ENCODE results near the gene RPA1.

The RPA1 gene

DNA sequence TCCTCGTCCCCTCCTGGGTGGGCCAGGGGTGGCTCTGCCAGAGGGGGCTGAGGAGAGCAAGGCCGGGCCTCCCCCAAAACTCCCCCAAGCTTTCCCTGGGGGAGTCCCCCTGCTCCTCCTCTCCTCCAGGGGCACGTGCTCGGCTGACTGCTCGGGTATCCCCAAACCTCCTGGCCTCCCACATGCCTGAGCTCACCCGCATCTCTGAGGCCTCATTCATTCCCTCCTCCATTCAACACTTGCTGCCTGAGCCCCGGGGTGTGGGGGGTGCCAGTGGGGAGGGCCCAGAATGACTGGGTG is 112.2 kb downstream of the RPA1 start:
- TF ChIP-seq, protein P1, sequence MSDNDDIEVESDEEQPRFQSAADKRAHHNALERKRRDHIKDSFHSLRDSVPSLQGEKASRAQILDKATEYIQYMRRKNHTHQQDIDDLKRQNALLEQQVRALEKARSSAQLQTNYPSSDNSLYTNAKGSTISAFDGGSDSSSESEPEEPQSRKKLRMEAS (IDR thresholded peaks at IDR 0.05; ENCODE audit: low read depth, low read length): no peak
- TF ChIP-seq, protein P2, sequence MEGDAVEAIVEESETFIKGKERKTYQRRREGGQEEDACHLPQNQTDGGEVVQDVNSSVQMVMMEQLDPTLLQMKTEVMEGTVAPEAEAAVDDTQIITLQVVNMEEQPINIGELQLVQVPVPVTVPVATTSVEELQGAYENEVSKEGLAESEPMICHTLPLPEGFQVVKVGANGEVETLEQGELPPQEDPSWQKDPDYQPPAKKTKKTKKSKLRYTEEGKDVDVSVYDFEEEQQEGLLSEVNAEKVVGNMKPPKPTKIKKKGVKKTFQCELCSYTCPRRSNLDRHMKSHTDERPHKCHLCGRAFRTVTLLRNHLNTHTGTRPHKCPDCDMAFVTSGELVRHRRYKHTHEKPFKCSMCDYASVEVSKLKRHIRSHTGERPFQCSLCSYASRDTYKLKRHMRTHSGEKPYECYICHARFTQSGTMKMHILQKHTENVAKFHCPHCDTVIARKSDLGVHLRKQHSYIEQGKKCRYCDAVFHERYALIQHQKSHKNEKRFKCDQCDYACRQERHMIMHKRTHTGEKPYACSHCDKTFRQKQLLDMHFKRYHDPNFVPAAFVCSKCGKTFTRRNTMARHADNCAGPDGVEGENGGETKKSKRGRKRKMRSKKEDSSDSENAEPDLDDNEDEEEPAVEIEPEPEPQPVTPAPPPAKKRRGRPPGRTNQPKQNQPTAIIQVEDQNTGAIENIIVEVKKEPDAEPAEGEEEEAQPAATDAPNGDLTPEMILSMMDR (IDR thresholded peaks at IDR 0.05; ENCODE audit: low read depth, low read length): no peak
- TF ChIP-seq MYC (IDR thresholded peaks at IDR 0.05; ENCODE audit: low read depth, low read length) (no peak), POLR2A (IDR thresholded peaks at IDR 0.05; ENCODE audit: extremely low read depth, insufficient read length) (no peak)
- DNase-seq (ENCODE audit: low read depth): no peak

DNA sequence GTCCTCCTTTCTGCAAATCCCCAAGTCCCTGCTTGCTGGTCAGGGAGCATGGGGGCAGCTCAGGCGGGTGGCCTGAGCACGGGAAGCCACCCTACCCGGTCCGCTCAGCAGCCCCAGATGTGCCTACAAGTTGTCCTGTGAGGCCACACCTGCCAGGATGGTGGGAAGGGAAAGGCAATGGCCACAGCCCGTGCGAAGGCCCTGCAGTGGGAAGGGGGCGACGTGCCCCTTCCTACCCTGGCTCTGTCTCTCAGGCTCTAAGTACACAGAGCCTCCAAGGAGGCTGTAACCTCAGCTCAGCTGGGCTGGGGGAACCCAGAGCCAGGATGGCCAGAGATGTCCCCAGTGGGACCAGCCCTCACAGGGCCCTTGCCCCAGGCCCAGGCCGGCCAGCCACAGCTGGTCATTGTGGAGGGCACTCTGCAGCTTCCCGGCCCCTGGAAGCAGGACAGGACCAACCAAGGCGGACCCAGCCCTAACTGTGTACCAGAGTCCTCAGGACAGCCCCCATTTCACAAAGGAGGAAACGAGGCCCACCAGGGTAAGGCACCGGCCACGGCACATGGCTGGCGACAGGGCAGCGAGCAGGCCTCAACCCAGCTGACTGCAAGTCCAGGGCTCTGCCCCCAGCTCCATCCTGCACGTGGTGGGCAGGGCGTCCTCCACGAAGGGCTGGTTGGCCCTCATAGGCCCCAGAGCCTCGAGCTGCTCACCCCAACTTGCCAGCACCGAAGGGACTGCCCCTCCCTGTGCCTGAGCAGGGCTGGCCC is 113.0 kb downstream of the RPA1 start:
- TF ChIP-seq POLR2A (IDR thresholded peaks at IDR 0.05; ENCODE audit: extremely low read depth, insufficient read length) (no peak), MYC (IDR thresholded peaks at IDR 0.05; ENCODE audit: low read depth, low read length) (no peak)
- TF ChIP-seq, protein P1 (IDR thresholded peaks at IDR 0.05; ENCODE audit: low read depth, low read length): no peak
- TF ChIP-seq, protein P2 (IDR thresholded peaks at IDR 0.05; ENCODE audit: low read depth, low read length): no peak
- DNase-seq (ENCODE audit: low read depth): no peak
- no peak overlapping the region for H3K4me3 ChIP-seq (ENCODE audit: low read depth, low read length)

More for the DNA sequence above, 112.2 kb downstream of the RPA1 start:
- H3K4me3 ChIP-seq (ENCODE audit: low read depth, low read length): no peak overlapping the region

DNA sequence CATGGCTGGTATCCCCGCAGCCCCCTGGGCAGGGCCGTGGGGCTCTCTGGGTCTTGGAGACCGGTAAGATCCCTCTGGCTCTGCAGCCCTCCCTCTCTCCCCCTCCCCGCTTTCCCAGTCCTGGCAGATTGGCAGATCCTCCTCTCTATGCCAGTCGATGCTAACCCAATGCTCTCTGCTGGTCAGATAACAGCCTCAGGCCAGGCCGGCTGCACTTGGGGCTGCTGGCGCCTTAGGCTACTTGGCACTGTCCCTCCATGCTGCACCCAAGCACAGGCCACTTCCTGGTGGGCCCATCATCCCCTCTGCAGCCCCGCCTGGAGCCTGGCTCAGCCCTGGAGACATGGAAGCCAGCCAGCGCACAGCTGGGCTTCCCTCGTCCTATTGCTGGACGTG is 113.6 kb downstream of the RPA1 start:
- TF ChIP-seq, protein P1 (IDR thresholded peaks at IDR 0.05; ENCODE audit: low read depth, low read length): no peak
- TF ChIP-seq, protein P2 (IDR thresholded peaks at IDR 0.05; ENCODE audit: low read depth, low read length): no peak
- TF ChIP-seq MYC (IDR thresholded peaks at IDR 0.05; ENCODE audit: low read depth, low read length): no peak
- TF ChIP-seq POLR2A (IDR thresholded peaks at IDR 0.05; ENCODE audit: extremely low read depth, insufficient read length): no peak
- no peak overlapping the region for H3K4me3 ChIP-seq (ENCODE audit: low read depth, low read length)
- DNase-seq (ENCODE audit: low read depth): no peak

DNA sequence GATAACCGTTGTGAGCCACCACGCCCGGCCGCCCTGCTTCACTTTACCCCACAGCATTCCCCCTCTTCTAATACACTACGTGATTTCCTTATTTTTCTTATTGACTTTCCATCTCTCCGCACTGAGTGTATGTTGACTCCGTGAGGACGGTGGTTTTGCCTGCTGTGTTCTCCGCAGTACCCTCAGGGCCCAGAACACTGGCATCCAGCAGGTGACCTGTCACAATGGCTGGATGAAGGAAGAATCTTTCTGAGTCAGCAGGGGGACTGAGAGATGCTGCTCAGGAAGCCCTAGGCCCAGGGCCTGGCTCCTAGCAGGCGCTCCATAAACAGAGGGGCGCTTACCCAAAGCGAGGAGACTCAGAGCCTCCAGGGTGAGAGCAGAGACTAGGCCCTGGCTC is 115.8 kb downstream of the RPA1 start:
- TF ChIP-seq, protein P1 (IDR thresholded peaks at IDR 0.05; ENCODE audit: low read depth, low read length): no peak
- TF ChIP-seq MYC (IDR thresholded peaks at IDR 0.05; ENCODE audit: low read depth, low read length) (no peak), POLR2A (IDR thresholded peaks at IDR 0.05; ENCODE audit: extremely low read depth, insufficient read length) (no peak)
- TF ChIP-seq, protein P2 (IDR thresholded peaks at IDR 0.05; ENCODE audit: low read depth, low read length): no peak
- no peak for DNase-seq (ENCODE audit: low read depth)
- no peak overlapping the region for H3K4me3 ChIP-seq (ENCODE audit: low read depth, low read length)

DNA sequence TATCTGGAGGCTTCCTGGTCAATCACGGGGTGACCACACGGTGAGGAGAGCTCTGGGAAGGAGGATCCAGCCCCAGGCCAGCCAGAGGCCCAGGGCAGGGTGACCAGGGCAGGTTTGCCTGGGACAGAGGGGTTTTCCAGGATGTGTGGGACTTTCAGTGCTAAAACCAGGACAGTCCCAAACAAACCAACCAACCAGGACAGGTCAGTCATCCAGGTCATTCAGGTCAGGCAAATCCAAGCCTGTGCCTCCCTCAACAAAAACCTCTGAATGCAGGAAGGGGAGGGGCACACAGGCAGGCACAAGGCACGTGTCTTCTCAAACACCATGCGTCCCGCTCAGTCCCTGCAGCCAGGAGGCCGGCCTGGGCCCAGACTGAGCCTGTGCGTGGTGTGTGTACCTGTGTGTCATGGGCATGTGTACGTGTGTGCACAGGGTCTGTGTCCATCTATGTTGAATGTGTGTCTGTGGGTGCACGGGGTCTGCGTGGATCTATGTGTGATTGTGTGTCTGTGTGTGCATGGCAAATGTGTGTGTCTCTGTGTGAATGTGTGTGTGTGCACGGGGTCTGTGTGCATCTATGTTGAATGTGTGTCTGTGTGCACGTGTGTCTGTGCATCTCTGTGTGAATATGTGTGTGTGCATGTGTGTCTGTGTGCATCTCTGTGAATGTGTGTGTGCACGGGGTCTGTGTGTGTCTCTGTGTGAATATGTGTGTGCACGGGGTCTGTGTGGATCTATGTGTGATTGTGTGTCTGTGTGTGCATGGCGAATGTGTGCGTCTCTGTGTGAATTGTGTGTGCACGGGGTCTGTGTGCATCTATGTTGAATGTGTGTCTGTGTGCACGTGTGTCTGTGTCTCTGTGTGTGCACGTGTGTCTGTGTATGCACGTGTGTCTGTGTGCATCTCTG is 116.5 kb downstream of the RPA1 start:
- TF ChIP-seq, protein P2 (IDR thresholded peaks at IDR 0.05; ENCODE audit: low read depth, low read length): no peak
- TF ChIP-seq MYC (IDR thresholded peaks at IDR 0.05; ENCODE audit: low read depth, low read length): no peak
- TF ChIP-seq, protein P1 (IDR thresholded peaks at IDR 0.05; ENCODE audit: low read depth, low read length): no peak
- no peak for TF ChIP-seq POLR2A (IDR thresholded peaks at IDR 0.05; ENCODE audit: extremely low read depth, insufficient read length)
- no peak for DNase-seq (ENCODE audit: low read depth)

More for the DNA sequence above, 116.5 kb downstream of the RPA1 start:
- H3K4me3 ChIP-seq (ENCODE audit: low read depth, low read length): no peak overlapping the region

All from NB4 (cell line).